CD4-positive, alpha-beta T cell treated with Interleukin-10 for 1 hour (primary cell): ENCODE measurements around the gene NEIL1.
"Not testable (repeated sequence)": the region's sequence is repeated elsewhere in the genome, so short reads cannot be mapped to it uniquely, and the experiment has no call there.

Experiments
- DNase-seq: peaks from one replicate; pipeline ENCODE4 v3.0.0-alpha.2; 2020

The NEIL1 gene

DNA sequence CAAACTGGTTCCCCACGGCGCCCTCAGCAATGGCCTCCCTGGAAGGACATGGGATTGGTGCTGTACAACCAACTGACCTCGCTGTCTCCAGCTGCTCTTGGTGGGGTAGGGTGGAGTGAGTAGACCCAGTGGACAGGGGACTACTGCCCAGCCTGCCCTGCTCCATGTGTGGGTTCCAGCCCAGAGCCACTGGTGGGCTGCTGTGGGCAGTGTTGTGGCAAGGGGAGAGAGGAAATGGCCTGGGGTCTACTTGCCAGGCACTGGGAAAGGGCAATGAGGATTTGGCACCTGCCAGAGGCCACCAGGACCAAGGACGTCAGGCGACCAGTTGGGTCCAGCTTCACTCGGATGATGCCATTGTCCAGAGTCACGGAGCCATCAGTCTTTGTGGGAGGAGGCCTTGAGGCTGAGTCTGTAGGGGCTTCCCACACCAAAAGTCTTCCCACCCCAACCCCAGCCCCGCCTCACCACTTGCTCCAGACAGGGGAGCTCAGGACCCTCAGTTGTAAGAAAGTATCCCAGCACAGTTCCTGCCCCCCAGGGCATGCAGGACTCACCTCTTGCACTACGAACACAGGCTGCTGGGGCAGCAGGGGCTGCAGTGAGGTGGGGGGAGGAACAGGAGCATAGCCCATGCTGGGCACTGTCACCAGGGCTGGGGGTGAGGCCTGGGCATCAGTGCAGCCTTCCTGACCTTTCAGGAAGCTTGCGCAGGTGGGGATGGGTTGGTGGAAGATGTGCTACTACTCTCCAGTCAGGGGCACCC lies 12.1 kb downstream of the NEIL1 start:
- no peak for DNase-seq

DNA sequence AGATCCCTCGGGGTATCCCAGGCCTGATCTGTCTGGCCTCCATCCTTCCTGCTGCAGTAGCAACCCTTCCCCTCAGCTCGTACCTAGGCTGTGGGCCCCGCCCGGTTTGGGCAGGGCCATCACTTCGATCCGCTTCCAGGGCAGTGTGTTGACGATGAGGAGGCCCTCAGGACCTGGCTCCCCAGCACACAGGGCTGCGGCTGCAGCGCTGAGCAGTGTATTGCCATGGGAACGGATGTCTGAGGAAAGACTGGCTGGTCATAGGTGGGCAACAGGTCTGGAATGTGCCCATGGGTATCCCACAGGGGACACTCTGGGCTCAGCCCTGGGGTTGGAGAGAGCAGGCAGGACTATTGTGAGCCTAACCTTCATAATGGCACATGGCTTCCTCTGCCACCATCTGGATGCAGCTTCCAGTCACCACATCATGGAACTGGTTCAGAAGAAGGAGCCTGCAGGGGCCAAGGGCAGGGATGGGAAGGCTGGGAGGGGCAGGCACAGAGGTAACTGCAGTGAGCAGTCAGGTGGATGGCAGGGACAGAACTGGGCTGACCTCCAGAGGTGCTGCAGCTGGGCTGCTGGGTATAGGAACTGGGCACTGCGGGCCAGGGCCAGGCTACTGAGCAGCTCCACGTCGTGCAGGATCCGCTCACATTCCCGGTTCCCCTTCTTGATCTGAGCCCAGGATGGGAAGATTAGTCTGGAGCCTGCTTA lies 12.9 kb downstream of the NEIL1 start:
- no peak for DNase-seq

DNA sequence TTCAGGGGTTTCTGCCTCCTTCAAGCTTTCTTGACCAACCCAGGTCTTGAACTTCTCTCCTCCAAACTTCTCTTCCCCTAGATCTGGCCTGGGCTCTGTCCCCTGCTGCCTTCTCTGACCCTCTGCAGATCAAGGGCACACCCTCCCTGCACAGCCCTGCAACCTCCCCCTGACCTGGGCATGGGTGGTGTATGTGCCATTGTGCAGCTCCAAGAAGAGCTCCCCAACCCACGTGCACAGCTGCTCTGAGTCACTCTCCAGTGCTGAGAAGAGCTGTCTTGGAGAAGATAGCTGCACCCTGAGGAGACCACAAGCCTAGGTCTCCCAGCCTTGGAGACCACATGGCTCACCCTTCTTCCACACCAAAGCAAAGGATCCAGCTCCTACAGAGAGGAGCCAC lies 13.6 kb downstream of the NEIL1 start:
- no peak for DNase-seq

DNA sequence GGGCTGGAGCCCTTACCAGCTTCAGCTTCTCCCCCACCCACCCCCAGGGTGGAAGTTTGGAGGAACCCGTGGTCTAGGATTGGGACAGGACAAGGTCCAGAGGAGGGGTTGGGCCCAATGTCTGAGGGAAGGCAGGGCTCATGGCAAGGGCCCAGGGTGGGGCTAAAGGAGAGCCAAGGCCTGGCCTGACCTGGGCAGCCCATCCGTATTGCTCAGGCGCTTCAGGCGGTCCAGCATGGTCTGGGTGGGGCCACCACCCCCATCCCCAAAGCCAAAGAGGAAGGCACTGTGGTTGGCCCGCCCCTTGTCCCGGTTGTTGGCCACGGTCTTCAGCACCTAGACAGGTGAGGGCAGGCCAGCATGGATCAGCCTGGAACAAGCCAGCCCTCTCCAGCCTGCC lies 14.0 kb downstream of the NEIL1 start:
- DNase-seq, result no peak

DNA sequence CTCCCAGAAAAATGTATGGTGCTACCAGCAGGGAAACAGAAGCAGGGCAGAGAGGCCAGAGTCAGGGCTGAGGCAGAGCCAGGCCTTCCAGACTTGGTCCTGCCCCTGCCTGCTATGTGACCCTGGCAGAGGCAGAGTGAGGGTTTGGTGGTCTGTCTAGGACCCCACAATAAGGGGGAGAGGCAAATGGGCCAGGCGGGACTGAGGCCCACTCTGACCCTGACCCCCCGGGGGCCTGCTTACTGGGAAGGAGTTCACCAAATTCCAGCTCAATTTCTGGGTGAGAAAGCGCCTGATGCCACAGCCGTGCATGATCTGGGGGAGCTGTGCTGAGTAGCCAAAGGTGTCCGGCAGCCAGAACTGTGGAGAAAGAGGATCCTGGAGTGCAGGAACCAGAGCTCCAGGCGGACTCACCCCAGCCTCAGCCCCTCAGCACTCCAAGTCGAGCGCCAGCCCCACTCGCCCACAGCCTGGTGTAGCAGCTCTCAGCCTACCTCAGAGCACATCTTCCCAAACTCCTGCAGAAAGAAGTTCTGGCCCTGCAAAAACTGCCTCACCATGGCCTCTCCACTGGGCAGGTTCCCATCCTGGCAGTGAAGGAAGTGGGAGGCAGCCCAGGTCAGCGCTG lies 14.6 kb downstream of the NEIL1 start:
- DNase-seq, result no peak

DNA sequence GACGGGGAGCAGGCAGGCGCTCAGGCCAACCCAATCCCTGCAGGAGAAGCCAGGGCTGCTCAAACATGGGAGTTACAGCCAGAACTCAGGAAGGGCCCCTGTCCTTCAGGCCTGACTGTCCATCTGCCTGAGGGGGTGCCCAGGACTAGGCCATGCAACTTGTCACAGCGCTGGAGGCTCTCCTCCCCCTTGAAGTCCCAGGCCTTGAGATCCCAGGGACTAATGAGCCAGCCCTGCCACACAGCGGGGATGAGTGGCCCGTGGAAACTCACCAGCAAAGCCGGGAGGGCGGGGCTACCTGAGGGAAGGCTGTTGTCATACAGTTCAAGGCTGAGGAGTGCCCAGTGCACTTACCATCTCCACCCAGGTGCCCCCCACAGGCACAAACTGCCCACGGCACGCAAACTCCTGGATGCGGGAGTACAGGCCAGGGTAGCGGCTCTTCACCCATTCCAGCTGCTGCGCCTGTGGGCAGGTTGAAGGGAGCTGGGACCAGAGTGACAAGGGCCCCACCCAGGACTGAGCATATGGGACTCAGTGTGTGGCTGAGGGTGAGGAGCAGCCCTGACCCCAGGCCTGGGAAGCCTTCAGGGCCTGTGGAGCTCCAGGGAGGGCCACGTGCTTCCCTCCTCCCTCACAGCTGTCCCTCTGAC lies 15.3 kb downstream of the NEIL1 start:
- no peak for DNase-seq

DNA sequence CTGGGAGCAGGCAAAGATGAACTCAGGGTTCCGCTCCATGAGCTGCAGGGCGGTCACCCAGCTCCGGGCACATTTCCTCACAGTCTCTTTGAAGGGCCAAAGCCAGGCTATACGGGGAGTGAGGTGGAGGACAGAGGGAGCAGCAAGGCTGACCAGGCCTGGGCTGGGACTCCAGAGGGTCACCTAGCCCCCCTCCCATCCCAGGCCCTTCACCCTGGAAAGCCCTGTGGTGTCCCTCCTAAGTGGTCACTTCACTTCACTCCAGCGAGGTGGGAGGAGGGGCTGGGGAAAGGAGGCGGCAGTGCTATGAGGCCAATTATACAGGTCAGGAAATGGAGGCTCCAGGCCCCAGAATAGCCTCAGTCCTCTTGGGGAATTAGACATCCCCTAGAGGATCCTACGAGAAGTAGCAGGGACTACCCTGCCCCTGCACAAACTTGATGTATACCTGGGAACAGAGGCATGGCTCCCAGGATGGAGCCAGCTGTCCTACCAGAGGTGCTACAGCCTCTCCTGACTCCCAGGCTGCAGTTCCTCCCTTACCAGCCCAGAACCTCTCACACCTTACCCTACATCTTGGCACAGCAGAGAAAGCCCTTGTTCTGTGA lies 15.9 kb downstream of the NEIL1 start:
- no peak for DNase-seq

DNA sequence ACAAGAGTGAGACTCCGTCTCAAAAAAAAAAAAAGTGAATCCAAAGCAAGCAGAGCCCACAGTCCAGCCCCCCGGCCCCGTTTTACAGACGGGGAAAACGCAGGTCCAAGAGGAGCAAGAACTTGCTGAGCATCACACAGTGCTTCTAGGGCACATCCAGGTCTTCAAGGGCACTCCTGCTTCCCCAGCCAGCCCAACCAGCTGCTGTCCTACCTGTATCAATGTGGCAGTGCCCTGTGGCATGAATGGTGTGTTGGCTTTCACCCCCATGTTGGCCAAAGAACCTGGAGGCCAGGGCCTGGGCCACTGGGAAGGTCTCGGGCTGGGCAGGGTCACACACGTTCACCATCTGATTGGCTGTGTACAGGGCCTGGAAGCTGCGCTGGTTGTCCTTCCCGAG lies 16.9 kb downstream of the NEIL1 start:
- no peak for DNase-seq

DNA sequence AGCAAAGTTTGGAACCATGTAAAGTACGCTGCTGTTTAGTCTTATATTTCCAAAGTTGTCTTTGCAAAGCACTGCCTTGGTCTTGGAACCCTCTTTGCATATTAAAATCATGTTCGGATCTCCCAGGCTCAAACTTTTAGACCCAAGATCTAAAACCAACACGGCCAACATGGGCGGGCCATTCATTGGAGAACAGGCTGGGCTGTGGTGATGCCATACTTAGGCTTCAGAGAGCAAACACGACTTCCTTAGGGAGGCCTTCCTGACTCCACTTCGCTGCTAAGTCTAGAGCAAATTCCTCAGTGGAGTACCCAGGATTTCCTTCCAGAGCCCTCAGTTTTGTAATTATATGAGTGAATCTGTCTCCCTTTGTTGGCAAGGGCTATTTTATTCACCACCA lies 18.0 kb downstream of the NEIL1 start:
- no peak for DNase-seq

DNA sequence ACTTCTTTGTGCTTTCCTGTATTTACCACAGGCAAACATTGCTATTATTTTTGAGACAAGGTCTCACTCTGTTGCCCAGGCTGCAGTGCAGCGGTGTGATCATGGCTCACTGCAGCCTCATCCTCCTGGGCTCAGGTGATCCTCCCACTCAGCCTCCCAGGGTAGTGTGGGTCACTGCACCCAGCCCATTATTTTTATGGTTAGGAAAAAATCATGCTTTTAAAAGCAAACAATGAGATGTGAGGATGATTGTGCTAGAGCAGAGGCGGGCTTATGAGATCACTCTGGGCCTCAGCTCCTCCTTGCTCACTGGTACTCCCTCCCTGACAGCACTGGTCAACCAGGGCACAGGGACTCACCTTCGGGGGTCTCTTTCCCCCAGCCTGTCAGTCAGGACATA lies 19.3 kb downstream of the NEIL1 start:
- no peak for DNase-seq

DNA sequence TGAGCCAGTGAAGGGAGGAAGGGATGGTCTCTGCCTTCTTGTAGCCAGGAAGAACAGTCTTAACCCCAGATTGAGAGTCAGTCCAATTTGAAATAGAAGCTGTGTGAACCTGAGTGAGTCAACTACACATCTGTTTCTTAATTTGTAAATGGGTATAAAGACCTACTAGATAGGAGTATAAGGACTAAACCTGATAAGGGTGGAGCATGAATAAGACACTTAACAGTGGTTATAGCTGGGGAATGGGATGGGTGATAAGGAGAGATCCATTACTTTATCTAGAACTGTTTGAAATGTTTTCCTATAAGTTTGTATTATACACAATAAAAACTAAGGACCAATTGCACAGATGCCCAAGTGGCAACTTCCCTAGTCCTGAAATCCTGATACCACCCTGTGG lies 20.2 kb downstream of the NEIL1 start:
- no peak for DNase-seq

DNA sequence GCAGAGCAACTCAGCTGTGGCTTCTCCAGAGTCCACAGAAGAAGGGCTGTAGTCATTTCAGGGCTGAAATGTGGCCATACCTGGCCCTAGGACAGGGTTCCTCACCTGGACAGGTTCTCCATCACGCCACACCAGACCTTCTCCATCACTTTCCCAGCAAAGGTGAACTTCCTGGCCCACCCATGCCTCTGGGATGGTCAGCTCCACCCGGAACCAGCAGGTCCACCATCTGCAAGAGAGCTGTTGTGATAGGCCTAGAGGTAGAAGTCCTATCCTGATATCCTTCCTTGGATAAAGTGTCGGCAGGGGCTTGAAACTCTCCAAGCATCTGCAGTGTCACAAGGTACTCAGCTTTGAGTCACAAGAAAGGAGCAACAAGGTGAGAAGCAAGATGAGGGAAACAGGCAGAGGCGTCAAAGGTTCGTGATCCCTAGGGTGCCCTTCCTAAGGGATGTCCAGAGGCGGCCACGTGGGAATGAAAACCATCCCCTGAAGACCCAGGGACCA lies 20.6 kb downstream of the NEIL1 start:
- no peak for DNase-seq

DNA sequence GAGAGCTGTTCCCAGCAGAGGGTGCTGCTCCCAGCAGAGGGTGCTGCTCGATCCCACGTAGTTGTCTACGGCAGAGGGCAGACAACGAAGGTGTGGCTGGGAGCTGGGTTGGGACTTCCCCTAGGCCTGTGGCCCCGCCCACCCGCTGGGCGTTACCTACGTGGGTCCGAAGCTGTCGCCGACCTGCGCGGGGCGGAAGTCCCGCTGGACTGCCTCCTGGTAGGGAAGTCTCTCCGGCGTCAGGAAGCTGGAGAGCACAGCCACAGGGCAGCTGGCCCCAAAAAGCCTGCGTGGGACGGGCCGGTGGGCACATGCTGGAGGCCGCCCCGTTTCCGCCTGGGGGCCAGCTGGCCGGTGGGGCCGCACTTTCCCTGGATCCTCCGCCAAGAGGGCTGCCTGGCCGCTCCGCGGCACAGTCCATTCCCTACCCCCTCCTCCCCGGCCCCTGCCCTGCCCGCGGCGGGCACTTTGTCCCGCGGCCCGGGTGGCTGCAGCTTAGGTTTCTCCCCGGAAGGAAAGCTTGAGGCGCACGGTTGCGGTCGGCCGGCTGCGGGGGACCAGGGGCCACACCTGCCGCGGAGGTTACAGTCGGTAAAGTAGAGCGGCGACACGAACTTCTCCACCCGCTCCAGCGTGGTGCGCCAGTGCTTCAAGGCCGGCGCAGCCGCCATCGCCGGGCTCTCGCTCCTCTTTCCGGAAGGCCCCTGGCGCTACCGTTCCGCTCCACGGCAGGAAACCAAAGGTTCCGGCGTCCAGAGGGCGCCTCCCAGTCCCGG lies 21.3 kb downstream of the NEIL1 start, which contains the start of gene MAN2C1:
Gene MAN2C1, minus strand, starts transcription at position 695 of the 776 bp plus-strand sequence. Its CDS starts 24 bp downstream, at position 671.
- DNase-seq, result peak; percentile 92

DNA sequence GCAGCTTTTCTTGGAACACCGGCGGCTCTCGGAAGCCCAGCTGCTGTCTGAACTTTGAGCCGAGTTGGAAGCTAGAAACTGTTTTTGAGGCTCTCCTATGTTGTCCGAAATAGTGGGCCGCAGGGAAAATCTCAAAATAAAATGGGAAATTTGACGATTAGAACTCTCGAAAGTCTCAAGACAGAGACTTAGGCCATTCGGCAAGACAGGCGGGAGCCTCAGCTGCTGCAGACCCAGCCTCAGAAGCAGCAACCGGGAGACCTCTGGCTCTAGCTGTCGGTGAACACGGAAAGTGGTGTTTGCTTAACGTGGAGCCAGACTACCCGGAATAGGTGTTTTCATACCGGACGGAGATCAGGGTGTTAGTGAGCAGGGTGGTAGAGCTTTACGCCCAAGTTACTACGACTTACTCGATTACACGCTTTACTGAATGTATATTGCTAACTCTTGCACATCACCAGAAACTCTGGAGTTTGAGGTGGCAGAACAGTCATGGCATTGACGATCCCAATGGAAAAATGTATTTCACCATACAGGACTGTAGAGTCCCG lies 21.9 kb downstream of the NEIL1 start:
- DNase-seq, result peak; percentile 34

DNA sequence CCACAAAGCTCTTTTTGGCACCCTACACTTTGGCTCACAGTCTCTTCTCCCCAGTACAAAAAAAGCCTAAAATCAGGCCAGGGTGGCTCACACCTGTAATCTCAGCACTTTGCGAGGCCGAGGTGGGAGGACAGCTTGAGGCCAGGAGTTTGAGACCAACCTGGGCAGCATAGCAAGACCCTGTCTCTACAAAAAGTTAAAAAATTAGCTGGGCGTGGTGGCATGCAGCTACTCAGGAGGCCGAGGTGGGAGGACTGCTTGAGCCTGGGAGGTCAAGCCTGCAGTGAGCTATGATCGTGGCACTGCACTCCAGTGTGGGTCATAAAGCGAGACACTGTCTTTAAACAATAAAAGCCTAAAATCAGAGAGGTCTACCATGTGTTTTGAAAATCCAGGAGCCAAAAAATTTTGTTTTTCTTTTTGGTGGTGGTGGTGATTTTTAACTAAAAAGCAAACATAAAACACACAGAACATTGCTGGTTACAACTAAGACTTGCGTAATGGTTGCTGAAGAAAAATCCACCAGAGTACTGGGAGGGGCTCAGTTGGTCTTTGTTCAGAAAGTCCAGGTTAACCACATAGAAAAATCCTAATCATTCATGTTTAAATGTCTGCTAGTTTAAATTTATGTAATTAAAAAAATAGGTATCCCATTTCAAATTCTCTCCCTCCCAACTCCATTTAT lies 23.2 kb downstream of the NEIL1 start:
- DNase-seq, result no peak

DNA sequence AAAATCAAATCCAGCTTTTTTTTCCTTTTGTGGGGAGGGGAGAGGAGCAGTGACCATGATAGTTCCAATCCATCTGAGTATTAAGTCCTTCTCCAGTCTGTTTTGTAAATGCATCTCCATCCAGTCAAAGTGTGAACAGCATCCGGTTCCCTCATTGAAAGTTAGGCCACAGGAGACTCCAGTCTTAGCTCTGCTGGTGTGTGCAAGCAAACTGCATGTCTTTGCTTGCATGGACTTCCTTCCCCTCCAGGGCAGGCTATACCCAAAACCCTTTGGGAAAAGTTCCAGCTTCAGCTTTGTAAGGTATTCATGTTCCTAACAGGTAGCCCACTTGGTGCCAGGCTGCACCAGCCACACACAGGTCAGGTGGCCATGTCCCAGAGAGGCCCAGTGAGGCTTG lies 24.6 kb downstream of the NEIL1 start:
- no peak for DNase-seq

DNA sequence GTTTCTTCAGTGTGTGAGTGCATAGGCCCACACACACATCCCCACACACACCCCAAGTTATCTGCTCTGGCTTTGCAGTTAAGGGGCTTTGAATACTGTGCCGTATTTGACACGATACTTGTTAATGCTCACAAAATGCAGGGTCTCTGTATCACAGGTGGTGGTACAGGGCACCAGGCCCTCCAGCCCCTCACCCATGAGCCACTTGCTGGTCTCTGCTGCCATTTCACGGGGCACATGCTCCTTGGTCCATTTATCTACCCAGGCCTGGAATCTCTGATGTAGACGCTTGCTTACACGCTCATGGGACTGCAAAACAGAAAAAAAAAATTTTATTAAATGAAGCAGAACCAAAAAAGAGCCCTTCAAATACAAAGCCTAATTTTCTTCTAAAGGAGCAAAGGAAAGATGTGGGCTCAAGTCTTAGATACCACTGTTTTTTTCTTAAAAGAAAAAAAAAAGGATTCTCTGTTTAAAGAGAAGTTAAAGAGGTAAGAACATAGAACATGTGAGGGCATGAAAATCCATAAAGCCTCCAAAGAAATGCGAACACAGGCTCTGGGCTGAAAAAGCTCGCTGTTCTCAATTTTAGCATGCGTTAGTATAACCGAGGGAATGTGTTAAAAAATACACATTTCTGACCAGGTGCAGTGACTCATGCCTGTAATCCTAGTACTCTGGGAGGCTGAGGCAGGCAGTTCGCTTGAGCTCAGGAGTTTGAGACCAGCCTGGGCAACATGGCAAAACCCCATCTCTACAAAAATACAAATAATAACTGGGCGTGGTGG lies 25.3 kb downstream of the NEIL1 start:
- DNase-seq, result no peak

DNA sequence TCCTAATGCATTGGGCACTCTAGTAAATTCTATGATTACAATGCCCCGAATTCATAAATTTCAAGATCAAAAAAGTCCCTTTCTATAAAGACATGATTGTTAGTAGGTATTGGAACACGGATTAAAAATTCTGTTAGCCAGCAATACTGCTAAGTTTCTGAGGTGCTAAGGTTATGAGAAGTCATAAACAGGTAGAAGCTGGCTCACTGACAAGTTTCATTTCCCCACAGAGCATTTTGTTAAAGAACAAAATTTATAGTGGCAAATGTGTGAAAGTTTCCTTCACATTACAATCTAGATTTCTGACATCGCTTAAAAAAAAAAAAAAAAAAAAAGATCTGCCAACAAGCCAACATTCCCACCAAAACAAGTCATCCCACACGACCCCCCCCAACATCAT lies 33.9 kb downstream of the NEIL1 start:
- DNase-seq, result no peak

DNA sequence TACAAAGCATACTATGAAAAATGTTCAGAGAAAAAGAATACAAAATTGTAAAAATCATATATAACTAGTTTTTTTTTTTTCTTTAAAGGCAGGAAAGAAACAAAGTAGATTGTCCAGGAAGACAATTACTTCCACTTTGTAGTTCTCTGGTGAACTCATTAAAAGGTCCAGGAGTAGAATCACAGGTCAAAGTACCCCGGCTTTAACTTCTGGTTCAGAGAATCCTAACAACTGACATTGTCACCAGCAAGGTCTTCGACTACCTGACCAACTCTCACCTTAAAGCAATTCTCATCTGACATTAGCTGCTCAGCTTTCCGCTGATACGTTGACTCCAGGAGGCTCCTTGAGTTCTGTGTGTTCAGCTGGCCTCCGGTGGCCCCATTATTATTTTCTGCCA lies 37.1 kb downstream of the NEIL1 start:
- DNase-seq, result not testable (repeated sequence)

DNA sequence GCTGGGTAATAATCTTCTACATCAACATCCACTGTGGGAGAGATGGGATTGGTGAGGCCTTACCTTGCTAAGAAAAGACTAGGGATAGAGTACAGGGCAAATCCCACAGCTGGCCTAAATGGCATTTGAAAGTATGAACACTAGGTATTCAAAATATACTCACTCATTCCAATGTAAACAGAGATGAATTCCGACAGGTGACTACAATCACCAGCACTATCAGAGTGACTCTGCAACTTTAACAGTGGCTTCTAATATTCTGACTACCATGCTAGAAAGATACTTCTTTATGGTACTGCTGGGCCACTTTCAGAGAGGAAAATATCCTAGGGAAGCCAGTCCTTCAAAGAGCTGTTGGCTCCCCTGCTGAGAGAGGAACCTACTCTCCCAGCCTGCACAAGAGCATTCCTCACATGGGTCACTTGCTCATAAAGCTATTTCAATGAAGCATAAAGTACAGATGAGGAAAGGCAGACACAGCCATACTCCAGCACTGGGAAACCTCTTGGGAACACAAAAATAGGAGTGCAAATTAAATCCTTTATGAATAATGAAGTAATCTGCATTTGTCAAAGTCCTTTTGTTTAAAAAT lies 43.0 kb downstream of the NEIL1 start:
- DNase-seq, result no peak
